ENCODE results near the gene MAN2A1. TPM values are rescaled to one million over a fixed set of nuclear protein-coding genes. Genes with fewer than 3 reads are reported as not detected.

The MAN2A1 gene
- total RNA-seq, 1 donor from 2014 or later, result 83.6 TPM

DNA sequence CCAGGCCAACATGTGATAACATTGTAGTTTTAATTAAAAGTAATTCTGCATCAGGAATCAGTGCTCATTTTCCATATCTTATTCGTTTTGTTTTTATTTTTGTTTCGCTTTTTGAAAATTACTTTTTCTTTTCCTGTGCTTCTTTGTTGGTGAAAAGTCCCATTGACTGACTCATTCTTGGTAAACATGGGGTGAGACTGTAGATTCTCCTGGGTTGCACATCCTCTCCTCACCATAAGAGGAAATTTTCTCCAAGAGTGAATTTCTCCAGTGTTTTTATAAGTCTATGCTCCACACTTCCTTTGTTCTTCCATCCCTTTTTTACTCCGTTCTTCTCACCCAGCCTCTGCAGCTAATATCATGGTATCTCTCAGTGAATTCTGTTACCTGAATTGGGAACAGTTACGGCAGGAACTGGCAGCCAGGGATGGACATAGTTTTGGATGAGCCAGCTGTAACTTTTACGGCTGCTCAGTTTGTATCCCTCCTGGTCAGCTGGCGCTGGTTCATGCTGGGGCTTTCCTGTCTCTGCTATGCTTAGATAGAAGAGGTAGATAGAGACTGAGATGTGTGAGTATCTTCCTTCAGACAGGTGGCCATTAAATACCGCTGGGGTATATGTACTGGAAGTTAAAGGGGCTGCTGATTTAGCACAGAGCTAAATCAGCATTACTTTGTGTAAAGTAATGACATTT lies 80.0 kb downstream of the MAN2A1 start:
- peaks cover 9% of the 10 kb centered on the region for H3K4me1 Mint-ChIP-seq (ENCODE audit: unreplicated experiment)
- no peak overlapping the region for H3K27ac Mint-ChIP-seq (ENCODE audit: unreplicated experiment)
- TF ChIP-seq CTCF (IDR thresholded peaks at IDR 0.05; ENCODE audit: unreplicated experiment), result no peak
- H3K4me3 Mint-ChIP-seq (ENCODE audit: unreplicated experiment), result no peak overlapping the region
- H3K36me3 Mint-ChIP-seq (ENCODE audit: low read depth, unreplicated experiment), result no peaks in the 10 kb centered on the region
- no peaks in the 10 kb centered on the region for H3K9me3 Mint-ChIP-seq (ENCODE audit: unreplicated experiment)
- no peak for DNase-seq (ENCODE audit: low spot score)
- no peaks in the 10 kb centered on the region for H3K27me3 Mint-ChIP-seq (ENCODE audit: unreplicated experiment)

- Mint-ChIP-seq H3K9me3 (ENCODE audit: unreplicated experiment) (no peaks in the 10 kb centered on the region), H3K36me3 (ENCODE audit: low read depth, unreplicated experiment) (no peaks in the 10 kb centered on the region), H3K4me3 (ENCODE audit: unreplicated experiment) (no peak overlapping the region), H3K4me1 (ENCODE audit: unreplicated experiment) (no peaks in the 10 kb centered on the region), H3K27ac (ENCODE audit: unreplicated experiment) (no peak overlapping the region), H3K27me3 (ENCODE audit: unreplicated experiment) (no peaks in the 10 kb centered on the region)
- no peak for DNase-seq (ENCODE audit: low spot score)
- no peak for TF ChIP-seq CTCF (IDR thresholded peaks at IDR 0.05; ENCODE audit: unreplicated experiment)
Observed at GRCh38 chr5:109775130-109775529, 85.4 kb downstream of the MAN2A1 start.

DNA sequence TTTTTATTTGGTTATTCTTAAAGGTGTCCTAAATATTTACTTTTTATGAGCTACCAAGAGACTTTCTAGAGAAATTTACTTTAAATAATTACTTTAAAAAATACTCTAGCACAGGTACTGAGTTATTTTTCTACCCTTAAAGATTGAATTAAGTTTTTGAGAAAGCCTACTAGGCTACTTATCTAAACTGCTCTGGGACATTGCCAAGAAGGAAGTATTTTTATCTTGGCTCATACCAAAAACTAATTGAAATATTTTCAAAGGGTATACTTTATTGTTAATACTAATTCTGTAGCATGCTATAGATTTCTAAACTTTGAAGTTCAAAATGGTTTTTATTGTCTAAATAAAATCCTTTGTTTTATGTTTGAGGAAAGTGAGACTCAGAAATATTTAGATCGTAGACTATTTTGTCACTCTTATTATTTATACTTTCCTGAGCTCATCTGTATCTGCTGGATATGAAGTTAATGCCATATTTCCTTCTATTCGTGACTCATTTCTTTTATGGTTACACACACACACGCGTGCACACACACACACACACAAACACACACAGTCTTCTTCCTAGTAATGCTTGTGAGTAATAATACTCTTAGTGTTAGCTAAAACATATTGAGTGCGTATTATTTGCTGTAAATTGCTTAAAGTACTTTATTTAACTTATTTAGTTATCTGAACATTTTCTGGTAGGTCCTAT lies 89.5 kb downstream of the MAN2A1 start:
- H3K9me3 Mint-ChIP-seq (ENCODE audit: unreplicated experiment), result no peaks in the 10 kb centered on the region
- DNase-seq (ENCODE audit: low spot score), result no peak
- H3K4me1 Mint-ChIP-seq (ENCODE audit: unreplicated experiment), result no peaks in the 10 kb centered on the region
- TF ChIP-seq CTCF (IDR thresholded peaks at IDR 0.05; ENCODE audit: unreplicated experiment), result no peak
- no peaks in the 10 kb centered on the region for H3K27me3 Mint-ChIP-seq (ENCODE audit: unreplicated experiment)
- H3K36me3 Mint-ChIP-seq (ENCODE audit: low read depth, unreplicated experiment), result peaks cover 2% of the 10 kb centered on the region
- H3K27ac Mint-ChIP-seq (ENCODE audit: unreplicated experiment), result no peak overlapping the region
- H3K4me3 Mint-ChIP-seq (ENCODE audit: unreplicated experiment), result no peak overlapping the region

- no peak for TF ChIP-seq CTCF (IDR thresholded peaks at IDR 0.05; ENCODE audit: unreplicated experiment)
- Mint-ChIP-seq H3K27ac (ENCODE audit: unreplicated experiment) (no peak overlapping the region), H3K4me3 (ENCODE audit: unreplicated experiment) (no peak overlapping the region), H3K4me1 (ENCODE audit: unreplicated experiment) (no peaks in the 10 kb centered on the region), H3K36me3 (ENCODE audit: low read depth, unreplicated experiment) (peaks cover 4% of the 10 kb centered on the region), H3K9me3 (ENCODE audit: unreplicated experiment) (no peaks in the 10 kb centered on the region), H3K27me3 (ENCODE audit: unreplicated experiment) (no peaks in the 10 kb centered on the region)
- DNase-seq (ENCODE audit: low spot score), result no peak
Observed at GRCh38 chr5:109784687-109785086, 95.0 kb downstream of the MAN2A1 start.

DNA sequence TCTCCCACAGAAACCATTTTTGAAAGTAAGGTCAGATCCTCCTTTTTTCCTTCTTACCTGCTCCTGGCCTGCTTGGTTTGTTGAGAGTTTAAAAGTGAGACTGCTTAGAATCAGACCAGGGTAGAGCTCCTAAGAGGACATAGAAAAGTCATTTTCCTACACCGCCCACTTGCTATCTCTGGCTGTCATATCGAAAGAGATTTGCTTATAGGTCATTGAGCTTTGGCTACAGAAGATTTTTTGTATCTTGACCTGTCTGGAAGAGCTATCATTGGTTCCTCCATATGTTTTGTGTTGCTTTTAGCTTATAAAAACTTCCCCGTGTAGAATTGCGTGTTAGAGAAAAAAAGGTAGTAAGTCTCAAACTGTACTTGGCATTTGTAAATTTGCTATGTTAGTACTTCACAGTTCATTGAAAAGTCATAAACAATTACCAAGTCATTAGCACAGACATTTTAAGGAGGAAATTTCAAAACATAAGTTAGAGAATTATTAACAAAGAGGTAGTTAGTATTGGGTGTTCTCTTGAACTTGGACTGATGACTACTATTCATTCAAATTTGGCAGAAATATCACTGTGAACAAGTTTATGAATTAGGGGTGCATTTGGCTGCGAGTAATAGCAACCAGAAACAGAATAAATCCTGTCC lies 96.6 kb downstream of the MAN2A1 start:
- Mint-ChIP-seq H3K27me3 (ENCODE audit: unreplicated experiment) (no peaks in the 10 kb centered on the region), H3K4me3 (ENCODE audit: unreplicated experiment) (no peak overlapping the region), H3K27ac (ENCODE audit: unreplicated experiment) (no peak overlapping the region), H3K36me3 (ENCODE audit: low read depth, unreplicated experiment) (peaks cover 4% of the 10 kb centered on the region), H3K9me3 (ENCODE audit: unreplicated experiment) (no peaks in the 10 kb centered on the region), H3K4me1 (ENCODE audit: unreplicated experiment) (no peaks in the 10 kb centered on the region)
- no peak for DNase-seq (ENCODE audit: low spot score)
- no peak for TF ChIP-seq CTCF (IDR thresholded peaks at IDR 0.05; ENCODE audit: unreplicated experiment)
